IMR-90 (cell line): ENCODE data around the gene GPR158. TPM values are rescaled to one million over a fixed set of nuclear protein-coding genes. Genes with fewer than 3 reads are reported as not detected.

Source experiments
- ATAC-seq: fragments of 200-7000 bp; cut with Tn5 transposase; 2 replicates; pipeline ENCODE4 v1.9.1; 2020; ENCODE audit warnings: low read depth, mild to moderate bottlenecking, moderate library complexity
- BruUV-seq: library from RNA; stranded (reverse); fragments of 400-500 nt; replicated peaks from 2 replicates; lab custom pipeline; 2021; lab: Mats Ljungman, UMichigan
- CTCF ChIA-PET: fragments of 300-600 bp; formaldehyde crosslinking; extraction: SDS; loops from one replicate; lab custom pipeline; 2021; ENCODE audit warnings: antibody characterized with exemption; lab: Yijun Ruan, JAX
- POLR2A ChIA-PET: fragments of 300-600 bp; sonication (Branson Sonifier 250); formaldehyde crosslinking; loops from one replicate; lab custom pipeline; 2022; ENCODE audit warnings: antibody characterized with exemption; ENCODE audit not compliant: unreplicated experiment; lab: Charles Lee
- DNase-seq: peaks from one replicate; pipeline ENCODE4 v3.0.0; 2013
- H2AFZ ChIP-seq: replicated peaks from 2 replicates; pipeline ENCODE3; 2013; ENCODE audit warnings: low read length, mild to moderate bottlenecking; ENCODE audit not compliant: poor library complexity
- H2AK5ac ChIP-seq: 2 replicates; pipeline ENCODE4 v1.6.1; 2013; ENCODE audit warnings: low read depth, low read length, inconsistent platforms
- H2AK9ac ChIP-seq: replicated peaks from 2 replicates; pipeline ENCODE3; 2013; ENCODE audit warnings: mild to moderate bottlenecking, low read depth, low read length, moderate library complexity; ENCODE audit not compliant: poor library complexity
- H2BK120ac ChIP-seq: 2 replicates; pipeline ENCODE4 v1.6.1; 2013; ENCODE audit warnings: low read depth, low read length, inconsistent platforms
- H2BK15ac ChIP-seq: 3 replicates; pipeline ENCODE4 v1.6.1; 2013; ENCODE audit warnings: low read depth, low read length, inconsistent platforms
- H2BK20ac ChIP-seq: 2 replicates; pipeline ENCODE4 v1.6.1; 2013; ENCODE audit warnings: low read depth, mild to moderate bottlenecking, inconsistent platforms, low read length, moderate library complexity
- H2BK5ac ChIP-seq: 2 replicates; pipeline ENCODE4 v1.6.1; 2013; ENCODE audit warnings: mild to moderate bottlenecking, low read depth, low read length, inconsistent platforms; ENCODE audit not compliant: poor library complexity, severe bottlenecking
- H3K14ac ChIP-seq: replicated peaks from 2 replicates; pipeline ENCODE4 v1.6.1; 2013; ENCODE audit warnings: low read depth, low read length, inconsistent platforms
- H3K18ac ChIP-seq: 2 replicates; pipeline ENCODE4 v1.6.1; 2013; ENCODE audit warnings: low read depth, low read length, control low read depth
- H3K23ac ChIP-seq: 2 replicates; pipeline ENCODE4 v1.6.1; 2013; ENCODE audit warnings: low read depth, low read length, inconsistent platforms
- H3K27ac ChIP-seq: 2 replicates; pipeline ENCODE4 v1.5.1; 2013; ENCODE audit warnings: mild to moderate bottlenecking, control low read depth, low read length; ENCODE audit not compliant: insufficient read depth
- H3K27me3 ChIP-seq: 2 replicates; pipeline ENCODE4 v1.6.1; 2013; ENCODE audit warnings: low read length; ENCODE audit not compliant: control insufficient read depth, insufficient read depth
- H3K36me3 ChIP-seq: 2 replicates; pipeline ENCODE4 v1.6.1; 2013; ENCODE audit warnings: low read length, mixed read lengths; ENCODE audit not compliant: control insufficient read depth, insufficient read depth
- H3K4ac ChIP-seq: 2 replicates; pipeline ENCODE4 v1.6.1; 2013; ENCODE audit warnings: low read depth, low read length, inconsistent platforms
- H3K4me1 ChIP-seq: 2 replicates; pipeline ENCODE4 v1.6.1; 2013; ENCODE audit warnings: low read length, mixed read lengths; ENCODE audit not compliant: control insufficient read depth, insufficient read depth
- H3K4me2 ChIP-seq: 2 replicates; pipeline ENCODE4 v1.6.1; 2013; ENCODE audit warnings: low read depth, mild to moderate bottlenecking, control low read depth, low read length, moderate library complexity
- H3K4me3 ChIP-seq: 2 replicates; pipeline ENCODE4 v1.5.1; 2013; ENCODE audit warnings: low read depth, mild to moderate bottlenecking, control low read depth, low read length, moderate library complexity; ENCODE audit not compliant: insufficient read depth
- H3K56ac ChIP-seq: 2 replicates; pipeline ENCODE4 v1.6.1; 2013; ENCODE audit warnings: low read length, inconsistent platforms; ENCODE audit not compliant: insufficient read depth; ENCODE audit errors: extremely low read depth
- H3K79me1 ChIP-seq, 2 experiments: 2 replicates each; pipeline ENCODE4 v1.6.1; 2013; ENCODE audit warnings: low read length in 2 of 2, inconsistent platforms in 1 of 2, low read depth in 1 of 2
- H3K9ac ChIP-seq: 2 replicates; pipeline ENCODE4 v1.6.1; 2013; ENCODE audit warnings: low read depth, low read length, control low read depth
- H3K9me1 ChIP-seq: 2 replicates; pipeline ENCODE4 v1.6.1; 2013; ENCODE audit warnings: low read length, inconsistent platforms; ENCODE audit not compliant: insufficient read depth
- H3K9me3 ChIP-seq: 2 replicates; pipeline ENCODE4 v1.6.1; 2013; ENCODE audit warnings: low read length; ENCODE audit not compliant: control insufficient read depth, insufficient read depth
- H4K20me1 ChIP-seq: 2 replicates; pipeline ENCODE4 v1.6.1; 2013; ENCODE audit warnings: low read length, inconsistent platforms; ENCODE audit not compliant: insufficient read depth
- H4K5ac ChIP-seq: 2 replicates; pipeline ENCODE4 v1.6.1; 2013; ENCODE audit warnings: mild to moderate bottlenecking, low read depth, low read length, control low read depth
- H4K8ac ChIP-seq, 2 experiments: 2 replicates each; pipeline ENCODE4 v1.6.1; 2013; ENCODE audit warnings: low read depth in 2 of 2, low read length in 2 of 2, control low read depth in 1 of 2, inconsistent platforms in 1 of 2
- H4K91ac ChIP-seq: 2 replicates; pipeline ENCODE4 v1.6.1; 2013; ENCODE audit warnings: low read depth, low read length, inconsistent platforms; ENCODE audit not compliant: insufficient read depth
- BHLHE40 ChIP-seq: fragments of 150-350 bp; IDR thresholded peaks from 2 replicates; pipeline ENCODE4 v1.6.1; 2016; ENCODE audit warnings: mild to moderate bottlenecking, low read depth, low read length
- CEBPB ChIP-seq: IDR thresholded peaks from 2 replicates; pipeline ENCODE4 v1.6.1; 2012; ENCODE audit warnings: low read depth, low read length, improper control_type of control experiment
- FOS ChIP-seq: fragments of 150-350 bp; IDR thresholded peaks from 2 replicates; pipeline ENCODE4 v1.6.1; 2016; ENCODE audit warnings: low read depth, low read length
- MAFK ChIP-seq: IDR thresholded peaks from 2 replicates; pipeline ENCODE4 v1.6.1; 2012; ENCODE audit warnings: low read depth, low read length, improper control_type of control experiment
- MAZ ChIP-seq: IDR thresholded peaks from 2 replicates; pipeline ENCODE4 v1.6.1; 2012; ENCODE audit warnings: low read depth, mild to moderate bottlenecking, low read length, improper control_type of control experiment, moderate library complexity, borderline replicate concordance
- NFE2L2 ChIP-seq: fragments of 150-350 bp; IDR thresholded peaks from 2 replicates; pipeline ENCODE4 v1.6.1; 2016; ENCODE audit warnings: low read depth, mild to moderate bottlenecking, low read length
- POLR2A ChIP-seq: IDR thresholded peaks from 2 replicates; pipeline ENCODE4 v1.6.1; 2012; ENCODE audit warnings: mild to moderate bottlenecking, low read depth, low read length
- RAD21 ChIP-seq: IDR thresholded peaks from 2 replicates; pipeline ENCODE4 v1.6.1; 2012; ENCODE audit warnings: low read length, improper control_type of control experiment
- RCOR1 ChIP-seq: IDR thresholded peaks from 2 replicates; pipeline ENCODE4 v1.6.1; 2012; ENCODE audit warnings: mild to moderate bottlenecking, low read length, improper control_type of control experiment; ENCODE audit not compliant: insufficient replicate concordance
- RFX5 ChIP-seq: IDR thresholded peaks from 2 replicates; pipeline ENCODE4 v1.8.0; 2012; ENCODE audit warnings: low read depth, mild to moderate bottlenecking, low read length, moderate library complexity
- SMC3 ChIP-seq: fragments of 150-350 bp; IDR thresholded peaks from 2 replicates; pipeline ENCODE4 v1.6.1; 2016; ENCODE audit warnings: low read depth, mild to moderate bottlenecking, antibody characterized with exemption, low read length, moderate library complexity
- USF2 ChIP-seq: fragments of 150-350 bp; IDR thresholded peaks from 2 replicates; pipeline ENCODE4 v1.6.1; 2017; ENCODE audit warnings: mild to moderate bottlenecking, antibody characterized with exemption, low read length, low read depth
- WGBS, 2 experiments: methylation state at CpG; one replicate each; pipeline versions ENCODE4 v1.1.5 to v1.1.7; 2013; ENCODE audit warnings: missing lambda C conversion rate in 2 of 2; ENCODE audit not compliant: insufficient read length in 1 of 2; ENCODE audit errors: extremely low coverage in 2 of 2; 5-methylcytosine and 5-hydroxymethylcytosine counted together
- dilution Hi-C: fragments of 300-500 bp; cut with HindIII; formaldehyde crosslinking; loops from one replicate; pipeline ENCODE4 v1.14.3; 2018; ENCODE audit warnings: low sequenced_read_pairs; ENCODE audit not compliant: unreplicated experiment
- in situ Hi-C: fragments of 300-500 bp; cut with MboI; formaldehyde crosslinking; loops from 3 replicates; pipeline ENCODE4 v1.14.3; 2019; ENCODE audit warnings: low sequenced_read_pairs, inconsistent platforms, mixed read lengths
- intact Hi-C: fragments of 100-400 bp; cut with micrococcal nuclease; formaldehyde crosslinking; loops from 2 replicates; pipeline ENCODE4 v1.10.0; 2022
- polyA plus RNA-seq, 3 experiments: library from polyadenylated mRNA; depleted of rRNA; stranded (reverse); fragments of >200 nt; gene quantifications; 2 replicates each; pipeline ENCODE4 v1.2.3, GENCODE V29; 2012; ENCODE audit warnings: low replicate concordance in 1 of 3
- total RNA-seq: library from RNA; depleted of rRNA; stranded (reverse); fragments of >200 nt; gene quantifications from 2 replicates; pipeline ENCODE4 v1.2.3, GENCODE V29; 2012
- TF ChIP-seq, protein P1 (sequence below): conservative IDR thresholded peaks from 2 replicates; pipeline ENCODE4 v1.5.1; 2012; ENCODE audit warnings: mild to moderate bottlenecking, low read depth, low read length, improper control_type of control experiment

GPR158 gene
- total and polyA plus RNA-seq, 2 of the 4 experiments (the other 2 are of a cell fraction), result not detected

- H4K8ac ChIP-seq, result no peak overlapping the region
- no peak overlapping the region for H2BK120ac ChIP-seq
- no peak overlapping the region for H2AK5ac ChIP-seq
- H3K27ac ChIP-seq, result no peak overlapping the region
- no peak overlapping the region for H3K4me2 ChIP-seq
- H3K56ac ChIP-seq, result no peak overlapping the region
- no peak overlapping the region for H3K9ac ChIP-seq
- intact Hi-C loops (no loop called here), in situ Hi-C loops (no loop called here), dilution Hi-C loops (no loop called here)
- DNase-seq (no peak), ATAC-seq (no peak)
- H2AFZ ChIP-seq, result no peak overlapping the region
- H3K36me3 ChIP-seq, result no peaks in the 10 kb centered on the region
- no peak overlapping the region for H4K91ac ChIP-seq
- no peak overlapping the region for H4K5ac ChIP-seq
- H3K4me1 ChIP-seq, result no peaks in the 10 kb centered on the region
- WGBS, 2 experiments, result no CpG with 5 or more reads among the region's 3 CpGs
- H3K9me1 ChIP-seq, result no peaks in the 10 kb centered on the region
- no TSS peak for BruUV-seq
- H2AK9ac ChIP-seq, result no peak overlapping the region
- no peak for TF ChIP-seq MAZ
- TF ChIP-seq MAFK, result no peak
- TF ChIP-seq POLR2A, result no peak
- no peak for TF ChIP-seq CEBPB
- TF ChIP-seq NFE2L2, result no peak
- TF ChIP-seq SMC3, result no peak
- TF ChIP-seq, protein P1, sequence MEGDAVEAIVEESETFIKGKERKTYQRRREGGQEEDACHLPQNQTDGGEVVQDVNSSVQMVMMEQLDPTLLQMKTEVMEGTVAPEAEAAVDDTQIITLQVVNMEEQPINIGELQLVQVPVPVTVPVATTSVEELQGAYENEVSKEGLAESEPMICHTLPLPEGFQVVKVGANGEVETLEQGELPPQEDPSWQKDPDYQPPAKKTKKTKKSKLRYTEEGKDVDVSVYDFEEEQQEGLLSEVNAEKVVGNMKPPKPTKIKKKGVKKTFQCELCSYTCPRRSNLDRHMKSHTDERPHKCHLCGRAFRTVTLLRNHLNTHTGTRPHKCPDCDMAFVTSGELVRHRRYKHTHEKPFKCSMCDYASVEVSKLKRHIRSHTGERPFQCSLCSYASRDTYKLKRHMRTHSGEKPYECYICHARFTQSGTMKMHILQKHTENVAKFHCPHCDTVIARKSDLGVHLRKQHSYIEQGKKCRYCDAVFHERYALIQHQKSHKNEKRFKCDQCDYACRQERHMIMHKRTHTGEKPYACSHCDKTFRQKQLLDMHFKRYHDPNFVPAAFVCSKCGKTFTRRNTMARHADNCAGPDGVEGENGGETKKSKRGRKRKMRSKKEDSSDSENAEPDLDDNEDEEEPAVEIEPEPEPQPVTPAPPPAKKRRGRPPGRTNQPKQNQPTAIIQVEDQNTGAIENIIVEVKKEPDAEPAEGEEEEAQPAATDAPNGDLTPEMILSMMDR, result no peak
- no peak for TF ChIP-seq RCOR1
- TF ChIP-seq RFX5, result no peak
- TF ChIP-seq RAD21, result no peak
- no peak for TF ChIP-seq FOS
- TF ChIP-seq USF2, result no peak
- no peak for TF ChIP-seq BHLHE40
- H3K27me3 ChIP-seq, result no peaks in the 10 kb centered on the region
- H2BK15ac ChIP-seq, result no peak overlapping the region
- CTCF ChIA-PET, result no interaction called here
- POLR2A ChIA-PET, result no interaction called here
- no peak overlapping the region for H3K4ac ChIP-seq
- no peak overlapping the region for H3K18ac ChIP-seq
- H2BK20ac ChIP-seq, result no peak overlapping the region
- H4K20me1 ChIP-seq, result no peaks in the 10 kb centered on the region
- peaks cover 6% of the 10 kb centered on the region for H3K9me3 ChIP-seq
- no peak overlapping the region for H3K23ac ChIP-seq
- H3K14ac ChIP-seq, result no peak overlapping the region
- H3K4me3 ChIP-seq, result no peak overlapping the region
- no peak overlapping the region for H2BK5ac ChIP-seq
- H3K79me1 ChIP-seq, result no peaks in the 10 kb centered on the region
Measured at GRCh38 chr10:25481467-25481866, 306.7 kb downstream of the GPR158 start.
